ENCODE data around the gene MOG. TPM values are rescaled to one million over a fixed set of nuclear protein-coding genes. Genes with fewer than 3 reads are reported as not detected.

Gene MOG
- total and polyA plus RNA-seq, 2 donors (not counting 1 experiment from before 2014, with no cell fraction given), result not detected

- ATAC-seq (ENCODE audit: low read depth) (no peak), DNase-seq (no peak)
- H3K9ac ChIP-seq (ENCODE audit: low read length), result no peak overlapping the region
- H3K4me3 Mint-ChIP-seq, result peak overlapping the region; percentile 45
- no peaks in the 10 kb centered on the region for H3K79me2 ChIP-seq (ENCODE audit: control insufficient read depth, insufficient read depth, low read length)
- H3K27ac Mint-ChIP-seq, result no peak overlapping the region
- no peaks in the 10 kb centered on the region for H3K4me1 ChIP-seq (ENCODE audit: control insufficient read depth in 2 of 2, insufficient read depth in 2 of 2, low read length in 2 of 2)
- no peaks in the 10 kb centered on the region for H4K20me1 ChIP-seq (ENCODE audit: control insufficient read depth, insufficient read depth, low read length, poor library complexity, severe bottlenecking)
- H3K27me3 Mint-ChIP-seq, result peaks cover 4% of the 10 kb centered on the region
- H3K27ac ChIP-seq (ENCODE audit: low read length in 2 of 2), result no peak overlapping the region
- no peaks in the 10 kb centered on the region for H3K36me3 ChIP-seq (replicated peaks in 1 of 2; ENCODE audit: control extremely low read depth in 1 of 2, control insufficient read depth in 1 of 2, extremely low read depth in 1 of 2, insufficient read depth in 2 of 2, low read length in 1 of 2)
- intact Hi-C loops (cut with micrococcal nuclease), result no loop called here
- no peak overlapping the region for H3K4me2 ChIP-seq (replicated peaks; ENCODE audit: low read depth, low read length, poor library complexity, severe bottlenecking)
- TF ChIP-seq EZH2 (IDR thresholded peaks at IDR 0.05; ENCODE audit: borderline replicate concordance, insufficient read depth, low read depth, low read length, poor library complexity, severe bottlenecking), result no peak
- H3K9me3 ChIP-seq (ENCODE audit: control extremely low read depth in 1 of 3, control insufficient read depth in 2 of 3, insufficient read depth in 1 of 3, low read length in 2 of 3), result peaks cover 0 to 11% (median 0%) of the 10 kb centered on the region in 3 donors
- H2AFZ ChIP-seq (ENCODE audit: insufficient read depth, low read depth, low read length, poor library complexity, severe bottlenecking), result no peak overlapping the region
- POLR2A ChIA-PET, result no interaction called here
- peaks cover 18% of the 10 kb centered on the region for H3K4me1 Mint-ChIP-seq
- H3K9me3 Mint-ChIP-seq (ENCODE audit: insufficient read depth), result no peaks in the 10 kb centered on the region
- CTCF ChIA-PET, result interaction anchor here (1.0 to 2.0 kb wide), 2 partner anchors 28 to 56 kb away, joined by 3 to 9 read pairs; no protein-coding TSS in a partner anchor
- H3K27me3 ChIP-seq (replicated peaks in 1 of 4; ENCODE audit: control extremely low read depth in 1 of 4, control insufficient read depth in 3 of 4, insufficient read depth in 4 of 4, low read length in 3 of 4), result peaks cover 0 to 3% (median 0%) of the 10 kb centered on the region in 4 experiments
- no peak overlapping the region for H3K4me3 ChIP-seq (ENCODE audit: control extremely low read depth in 1 of 5, extremely low read depth in 1 of 5, insufficient read depth in 1 of 5, low read depth in 2 of 5, low read length in 4 of 5)
- 75% methylated on average over 3 of the region's 8 CpGs for WGBS (ENCODE audit: insufficient coverage)
Measured at GRCh38 chr6:29681811-29682210, 24.9 kb downstream of the MOG start.

GRCh38 chr6:29685718-29686326 is 28.9 kb downstream of the MOG start:
- Histone ChIP-seq H3K79me2 (ENCODE audit: control insufficient read depth, insufficient read depth, low read length) (no peaks in the 10 kb centered on the region), H2AFZ (ENCODE audit: insufficient read depth, low read depth, low read length, poor library complexity, severe bottlenecking) (no peak overlapping the region), H3K27me3 (replicated peaks in 1 of 4; ENCODE audit: control extremely low read depth in 1 of 4, control insufficient read depth in 3 of 4, insufficient read depth in 4 of 4, low read length in 3 of 4) (peaks cover 0 to 3% (median 0%) of the 10 kb centered on the region in 4 experiments), H3K9ac (ENCODE audit: low read length) (no peak overlapping the region), H4K20me1 (ENCODE audit: control insufficient read depth, insufficient read depth, low read length, poor library complexity, severe bottlenecking) (no peaks in the 10 kb centered on the region), H3K9me3 (ENCODE audit: control extremely low read depth in 1 of 3, control insufficient read depth in 2 of 3, insufficient read depth in 1 of 3, low read length in 2 of 3) (peaks cover 0 to 1% (median 0%) of the 10 kb centered on the region in 3 donors), H3K4me3 (ENCODE audit: control extremely low read depth in 1 of 5, extremely low read depth in 1 of 5, insufficient read depth in 1 of 5, low read depth in 2 of 5, low read length in 4 of 5) (no peak overlapping the region), H3K27ac (ENCODE audit: low read length in 2 of 2) (no peak overlapping the region), H3K4me2 (replicated peaks; ENCODE audit: low read depth, low read length, poor library complexity, severe bottlenecking) (no peak overlapping the region), H3K4me1 (ENCODE audit: control insufficient read depth in 2 of 2, insufficient read depth in 2 of 2, low read length in 2 of 2) (no peaks in the 10 kb centered on the region), H3K36me3 (replicated peaks in 1 of 2; ENCODE audit: control extremely low read depth in 1 of 2, control insufficient read depth in 1 of 2, extremely low read depth in 1 of 2, insufficient read depth in 2 of 2, low read length in 1 of 2) (no peaks in the 10 kb centered on the region)
- TF ChIP-seq CTCF (IDR thresholded peaks at IDR 0.05), result no peak
- TF ChIP-seq EZH2 (IDR thresholded peaks at IDR 0.05; ENCODE audit: borderline replicate concordance, insufficient read depth, low read depth, low read length, poor library complexity, severe bottlenecking), result no peak
- DNase-seq (no peak), ATAC-seq (ENCODE audit: low read depth) (no peak)
- H3K9me3 Mint-ChIP-seq (ENCODE audit: insufficient read depth), result no peaks in the 10 kb centered on the region
- whole genome bisulfite sequencing (ENCODE audit: insufficient coverage), result 84% methylated on average over 10 of the region's 15 CpGs
- H3K27me3 Mint-ChIP-seq, result no peaks in the 10 kb centered on the region
- intact Hi-C loops (cut with micrococcal nuclease), result no loop called here
- ChIA-PET POLR2A (no interaction called here), CTCF (interaction anchor here (1.1 kb wide), 1 partner anchor 33 kb away, joined by 4 read pairs; no protein-coding TSS in a partner anchor)
- peaks cover 2% of the 10 kb centered on the region for H3K4me1 Mint-ChIP-seq
- H3K27ac Mint-ChIP-seq, result no peak overlapping the region
- H3K4me3 Mint-ChIP-seq, result no peak overlapping the region

All from B cell (primary cell).